Neural cell (in vitro differentiated cells): ENCODE measurements around the gene SLC8A1.

Experiments used
- EP300 ChIP-seq: fragments of 450-650 bp; conservative IDR thresholded peaks from 2 replicates; pipeline ENCODE4 v1.6.1; 2014; ENCODE audit warnings: antibody characterized with exemption, mild to moderate bottlenecking, moderate library complexity; ENCODE audit not compliant: poor library complexity, severe bottlenecking
- EZH2 ChIP-seq: fragments of 200-600, 300-800 bp; shearing (Covaris generic), sonication (generic); IDR thresholded peaks from 2 replicates; pipeline ENCODE4 v1.6.1; 2014; ENCODE audit warnings: antibody characterized with exemption, low read length, borderline replicate concordance, mild to moderate bottlenecking; ENCODE audit not compliant: insufficient read depth, poor library complexity, severe bottlenecking
- MXI1 ChIP-seq: fragments of 450-650 bp; conservative IDR thresholded peaks from 2 replicates; pipeline ENCODE4 v1.6.1; 2014; ENCODE audit warnings: antibody characterized with exemption, mild to moderate bottlenecking; ENCODE audit not compliant: poor library complexity, severe bottlenecking
- POLR2AphosphoS5 ChIP-seq: IDR thresholded peaks from 2 replicates; pipeline ENCODE4 v1.6.1; 2012
- RAD21 ChIP-seq: fragments of 450-650 bp; conservative IDR thresholded peaks from 2 replicates; pipeline ENCODE4 v1.6.1; 2014; ENCODE audit warnings: antibody characterized with exemption, mild to moderate bottlenecking, moderate library complexity
- SMC3 ChIP-seq: fragments of 450-650 bp; conservative IDR thresholded peaks from 2 replicates; pipeline ENCODE4 v1.6.1; 2014; ENCODE audit warnings: antibody characterized with exemption, mild to moderate bottlenecking, moderate library complexity; ENCODE audit not compliant: poor library complexity
- TAF1 ChIP-seq: IDR thresholded peaks from 2 replicates; pipeline ENCODE4 v1.6.1; 2012; ENCODE audit warnings: low read depth
- TF ChIP-seq, protein P1 (sequence below): fragments of 450-650 bp; IDR thresholded peaks from 2 replicates; pipeline ENCODE4 v1.5.1; 2014; ENCODE audit warnings: antibody characterized with exemption, mild to moderate bottlenecking, moderate library complexity; ENCODE audit not compliant: poor library complexity, severe bottlenecking
- TF ChIP-seq, protein P2 (sequence below): IDR thresholded peaks from 2 replicates; pipeline ENCODE4 v1.6.1; 2012; ENCODE audit warnings: borderline replicate concordance

DNA sequence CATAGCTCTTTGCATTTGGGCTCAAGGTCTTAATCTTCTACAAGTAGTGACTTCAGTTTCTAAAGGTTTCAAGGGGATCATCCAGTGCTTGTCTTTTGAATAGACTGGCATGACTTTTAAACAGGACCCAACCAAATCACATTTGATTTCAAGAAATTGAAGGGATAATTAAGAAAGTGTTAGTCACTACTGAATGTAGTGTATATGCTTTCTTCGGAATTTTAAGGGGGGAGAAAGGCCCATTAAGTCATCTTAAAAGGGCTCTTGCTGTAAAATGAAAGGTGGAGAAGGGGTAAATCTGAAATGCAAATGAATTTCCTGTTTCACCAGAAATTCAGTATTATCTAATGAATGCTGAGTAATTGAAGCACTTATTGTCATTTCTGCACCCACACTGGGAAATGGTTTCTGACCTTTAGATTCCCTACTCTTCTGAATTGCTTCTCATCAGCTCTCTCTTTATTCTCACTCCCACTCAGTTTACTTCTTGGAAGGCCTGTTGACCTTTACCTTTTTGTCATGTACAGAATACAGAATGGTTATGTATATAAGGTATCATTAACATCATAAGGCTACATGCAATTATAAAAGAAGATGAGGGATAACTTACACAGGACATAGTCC, 241.4 kb downstream of the SLC8A1 start:
- no peak for TF ChIP-seq EP300
- TF ChIP-seq, protein P1, sequence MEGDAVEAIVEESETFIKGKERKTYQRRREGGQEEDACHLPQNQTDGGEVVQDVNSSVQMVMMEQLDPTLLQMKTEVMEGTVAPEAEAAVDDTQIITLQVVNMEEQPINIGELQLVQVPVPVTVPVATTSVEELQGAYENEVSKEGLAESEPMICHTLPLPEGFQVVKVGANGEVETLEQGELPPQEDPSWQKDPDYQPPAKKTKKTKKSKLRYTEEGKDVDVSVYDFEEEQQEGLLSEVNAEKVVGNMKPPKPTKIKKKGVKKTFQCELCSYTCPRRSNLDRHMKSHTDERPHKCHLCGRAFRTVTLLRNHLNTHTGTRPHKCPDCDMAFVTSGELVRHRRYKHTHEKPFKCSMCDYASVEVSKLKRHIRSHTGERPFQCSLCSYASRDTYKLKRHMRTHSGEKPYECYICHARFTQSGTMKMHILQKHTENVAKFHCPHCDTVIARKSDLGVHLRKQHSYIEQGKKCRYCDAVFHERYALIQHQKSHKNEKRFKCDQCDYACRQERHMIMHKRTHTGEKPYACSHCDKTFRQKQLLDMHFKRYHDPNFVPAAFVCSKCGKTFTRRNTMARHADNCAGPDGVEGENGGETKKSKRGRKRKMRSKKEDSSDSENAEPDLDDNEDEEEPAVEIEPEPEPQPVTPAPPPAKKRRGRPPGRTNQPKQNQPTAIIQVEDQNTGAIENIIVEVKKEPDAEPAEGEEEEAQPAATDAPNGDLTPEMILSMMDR, result no peak
- TF ChIP-seq POLR2AphosphoS5, result no peak
- no peak for TF ChIP-seq RAD21
- TF ChIP-seq MXI1, result no peak
- TF ChIP-seq EZH2, result no peak
- no peak for TF ChIP-seq TAF1
- TF ChIP-seq, protein P2, sequence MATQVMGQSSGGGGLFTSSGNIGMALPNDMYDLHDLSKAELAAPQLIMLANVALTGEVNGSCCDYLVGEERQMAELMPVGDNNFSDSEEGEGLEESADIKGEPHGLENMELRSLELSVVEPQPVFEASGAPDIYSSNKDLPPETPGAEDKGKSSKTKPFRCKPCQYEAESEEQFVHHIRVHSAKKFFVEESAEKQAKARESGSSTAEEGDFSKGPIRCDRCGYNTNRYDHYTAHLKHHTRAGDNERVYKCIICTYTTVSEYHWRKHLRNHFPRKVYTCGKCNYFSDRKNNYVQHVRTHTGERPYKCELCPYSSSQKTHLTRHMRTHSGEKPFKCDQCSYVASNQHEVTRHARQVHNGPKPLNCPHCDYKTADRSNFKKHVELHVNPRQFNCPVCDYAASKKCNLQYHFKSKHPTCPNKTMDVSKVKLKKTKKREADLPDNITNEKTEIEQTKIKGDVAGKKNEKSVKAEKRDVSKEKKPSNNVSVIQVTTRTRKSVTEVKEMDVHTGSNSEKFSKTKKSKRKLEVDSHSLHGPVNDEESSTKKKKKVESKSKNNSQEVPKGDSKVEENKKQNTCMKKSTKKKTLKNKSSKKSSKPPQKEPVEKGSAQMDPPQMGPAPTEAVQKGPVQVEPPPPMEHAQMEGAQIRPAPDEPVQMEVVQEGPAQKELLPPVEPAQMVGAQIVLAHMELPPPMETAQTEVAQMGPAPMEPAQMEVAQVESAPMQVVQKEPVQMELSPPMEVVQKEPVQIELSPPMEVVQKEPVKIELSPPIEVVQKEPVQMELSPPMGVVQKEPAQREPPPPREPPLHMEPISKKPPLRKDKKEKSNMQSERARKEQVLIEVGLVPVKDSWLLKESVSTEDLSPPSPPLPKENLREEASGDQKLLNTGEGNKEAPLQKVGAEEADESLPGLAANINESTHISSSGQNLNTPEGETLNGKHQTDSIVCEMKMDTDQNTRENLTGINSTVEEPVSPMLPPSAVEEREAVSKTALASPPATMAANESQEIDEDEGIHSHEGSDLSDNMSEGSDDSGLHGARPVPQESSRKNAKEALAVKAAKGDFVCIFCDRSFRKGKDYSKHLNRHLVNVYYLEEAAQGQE, result no peak
- no peak for TF ChIP-seq SMC3
